ENCODE results near the gene HIVEP3. TPM values are rescaled to one million over a fixed set of nuclear protein-coding genes. Genes with fewer than 3 reads are reported as not detected.

The HIVEP3 gene
- total and polyA plus RNA-seq, 2 of the 13 experiments (the other 11 are each of a cell fraction or from before 2014, with no cell fraction given) = 0.05 TPM; not detected in 1

- ATAC-seq (no peak), DNase-seq (ENCODE audit: low spot score) (no peak), FAIRE-seq (no peak)
- intact Hi-C loops (cut with micrococcal nuclease; ENCODE audit: unreplicated experiment) = no loop called here
- Histone ChIP-seq H3K4me1 (ENCODE audit: insufficient read depth, low read length) (no peaks in the 10 kb centered on the region), H2AFZ (ENCODE audit: low read length) (no peak overlapping the region), H3K4me3 (replicated peaks in 1 of 3; ENCODE audit: insufficient read depth in 1 of 3, low read depth in 2 of 3, low read length in 3 of 3) (no peak overlapping the region), H3K9me3 (ENCODE audit: low read length) (no peaks in the 10 kb centered on the region), H3K9ac (ENCODE audit: insufficient read depth, low read depth, low read length) (no peak overlapping the region), H3K4me2 (ENCODE audit: low read depth, low read length) (no peak overlapping the region), H3K27ac (ENCODE audit: extremely low read length, insufficient read depth, low read length) (no peak overlapping the region), H3K36me3 (replicated peaks in 1 of 2; ENCODE audit: control insufficient read depth in 1 of 2, insufficient read depth in 2 of 2, low read length in 2 of 2) (no peaks in the 10 kb centered on the region), H4K20me1 (ENCODE audit: insufficient read depth, low read length) (no peaks in the 10 kb centered on the region), H3K79me2 (ENCODE audit: insufficient read depth, low read length) (no peaks in the 10 kb centered on the region), H3K27me3 (ENCODE audit: control insufficient read depth in 1 of 2, insufficient read depth in 2 of 2, low read length in 2 of 2) (peaks cover 0 to 1% of the 10 kb centered on the region in 2 experiments; a peak in 2 of 5 replicates)
- in situ Hi-C loops (cut with HindIII; ENCODE audit: extremely low pct_ligation_motif_present, low pct_unique_long_range_greater_than_20kb) = no loop called here
- POLR2A ChIA-PET = no interaction called here
- no TSS peak for BruUV-seq (replicated peaks)
- TF ChIP-seq TEF (CRISPR knock-in tag; IDR thresholded peaks at IDR 0.05) = no peak
- CTCF ChIA-PET (ENCODE audit: low intra/inter-chr PET ratio, low total read pairs) = no interaction called here
- WGBS (ENCODE audit: low lambda C conversion rate) = 15% methylated on average over 4 of the region's 5 CpGs
These were observed 199.1 kb downstream of the HIVEP3 start for GRCh38 chr1:41719590-41719989.

GRCh38 chr1:41719128-41719527 is 199.6 kb downstream of the HIVEP3 start:
- ChIA-PET POLR2A (no interaction called here), CTCF (ENCODE audit: low intra/inter-chr PET ratio, low total read pairs) (no interaction called here)
- no peaks in the 10 kb centered on the region for H3K4me1 ChIP-seq (ENCODE audit: insufficient read depth, low read length)
- in situ Hi-C loops (cut with HindIII; ENCODE audit: extremely low pct_ligation_motif_present, low pct_unique_long_range_greater_than_20kb) = no loop called here
- H3K36me3 ChIP-seq (replicated peaks in 1 of 2; ENCODE audit: control insufficient read depth in 1 of 2, insufficient read depth in 2 of 2, low read length in 2 of 2) = no peaks in the 10 kb centered on the region
- peaks cover 0 to 1% of the 10 kb centered on the region in 2 experiments; a peak in 2 of 5 replicates for H3K27me3 ChIP-seq (ENCODE audit: control insufficient read depth in 1 of 2, insufficient read depth in 2 of 2, low read length in 2 of 2)
- H2AFZ ChIP-seq (ENCODE audit: low read length) = no peak overlapping the region
- intact Hi-C loops (cut with micrococcal nuclease; ENCODE audit: unreplicated experiment) = no loop called here
- H3K79me2 ChIP-seq (ENCODE audit: insufficient read depth, low read length) = no peaks in the 10 kb centered on the region
- no peak overlapping the region for H3K27ac ChIP-seq (ENCODE audit: extremely low read length, insufficient read depth, low read length)
- H3K4me2 ChIP-seq (ENCODE audit: low read depth, low read length) = no peak overlapping the region
- FAIRE-seq = no peak
- DNase-seq (ENCODE audit: low spot score) = no peak
- BruUV-seq (replicated peaks) = no TSS peak
- WGBS (ENCODE audit: low lambda C conversion rate) = 0% methylated on average over 1 of the region's 1 CpG
- H3K9me3 ChIP-seq (ENCODE audit: low read length) = no peaks in the 10 kb centered on the region
- no peaks in the 10 kb centered on the region for H4K20me1 ChIP-seq (ENCODE audit: insufficient read depth, low read length)
- H3K9ac ChIP-seq (ENCODE audit: insufficient read depth, low read depth, low read length) = no peak overlapping the region
- H3K4me3 ChIP-seq (replicated peaks in 1 of 3; ENCODE audit: insufficient read depth in 1 of 3, low read depth in 2 of 3, low read length in 3 of 3) = no peak overlapping the region
- no peak for ATAC-seq
- TF ChIP-seq TCF7 (IDR thresholded peaks at IDR 0.05; ENCODE audit: low read depth) = no peak
- no peak for TF ChIP-seq ZNF143 (CRISPR knock-in tag; IDR thresholded peaks at IDR 0.05)
- TF ChIP-seq ZNF230 (CRISPR knock-in tag; IDR thresholded peaks at IDR 0.05) = no peak
- TF ChIP-seq ESRRA (CRISPR knock-in tag; IDR thresholded peaks at IDR 0.05; ENCODE audit: low read depth) = no peak
- TF ChIP-seq POLR2AphosphoS2 (IDR thresholded peaks at IDR 0.05; ENCODE audit: low read depth, low read length) = no peak
- no peak for TF ChIP-seq ZNF343 (CRISPR knock-in tag; IDR thresholded peaks at IDR 0.05)
- TF ChIP-seq ZNF879 (CRISPR knock-in tag; IDR thresholded peaks at IDR 0.05) = no peak
- no peak for TF ChIP-seq ZNF20 (CRISPR knock-in tag; IDR thresholded peaks at IDR 0.05)
- no peak for TF ChIP-seq ZNF407 (CRISPR knock-in tag; IDR thresholded peaks at IDR 0.05; ENCODE audit: not compliant biosample characterization)

Measured in HepG2 (cell line).